ENCODE data around the gene SORD. TPM values are rescaled to one million over a fixed set of nuclear protein-coding genes. Genes with fewer than 3 reads are reported as not detected.

Gene SORD
- total and polyA plus RNA-seq, 2 donors (not counting 3 experiments of a cell fraction or from before 2014, with no cell fraction given), result 16.6 to 31.8 TPM

GRCh38 chr15:45115312-45115820, 92.4 kb downstream of the SORD start:
- POLR2A ChIA-PET, result no interaction called here
- no peak overlapping the region for H2AFZ ChIP-seq (ENCODE audit: low read depth, low read length)
- H3K79me2 ChIP-seq (ENCODE audit: control insufficient read depth, insufficient read depth, low read length), result no peaks in the 10 kb centered on the region
- FAIRE-seq, result no peak
- no peak overlapping the region for H3K4me3 ChIP-seq (replicated peaks in 1 of 3; ENCODE audit: insufficient read depth in 1 of 3, low read depth in 1 of 3, low read length in 3 of 3)
- intact Hi-C loops (cut with micrococcal nuclease), result loop anchor here (5.0 kb wide), 3 partner anchors 78 to 263 kb away; no protein-coding TSS in a partner anchor
- no peak overlapping the region for H3K4me2 ChIP-seq (ENCODE audit: insufficient read depth, low read length)
- H3K27ac ChIP-seq (ENCODE audit: insufficient read depth, low read depth, low read length), result no peak overlapping the region
- H3K36me3 ChIP-seq (ENCODE audit: control insufficient read depth in 2 of 2, extremely low read depth in 1 of 2, insufficient read depth in 2 of 2, low read length in 2 of 2), result no peaks in the 10 kb centered on the region
- no TSS peak for BruUV-seq (replicated peaks)
- no peaks in the 10 kb centered on the region for H3K9me3 ChIP-seq (replicated peaks; ENCODE audit: control insufficient read depth, insufficient read depth, low read length)
- no peak for DNase-seq (ENCODE audit: low read depth, low spot score)
- TF ChIP-seq GATA2 (IDR thresholded peaks at IDR 0.05; ENCODE audit: insufficient read depth, insufficient read length, low read depth, low read length) (no peak), FOS (IDR thresholded peaks at IDR 0.05; ENCODE audit: borderline replicate concordance, insufficient read depth, low read length) (no peak), POLR2A (IDR thresholded peaks at IDR 0.05; ENCODE audit: low read depth, low read length) (no peak), JUN (IDR thresholded peaks at IDR 0.05; ENCODE audit: borderline replicate concordance, insufficient read depth, insufficient read length, low read depth) (no peak)
- H4K20me1 ChIP-seq (replicated peaks; ENCODE audit: control insufficient read depth, extremely low read depth, insufficient read depth, low read length), result no peaks in the 10 kb centered on the region
- H3K4me1 ChIP-seq (ENCODE audit: control insufficient read depth, extremely low read depth, insufficient read depth, low read length), result peaks cover 4% of the 10 kb centered on the region
- peaks cover 65 to 69% of the 10 kb centered on the region in 2 experiments for H3K27me3 ChIP-seq (ENCODE audit: control insufficient read depth in 2 of 2, insufficient read depth in 2 of 2, low read length in 2 of 2)
- dilution Hi-C loops (cut with MboI; ENCODE audit: extremely low pct_ligation_motif_present, low sequenced_read_pairs), result no loop called here
- CTCF ChIA-PET, result interaction anchor here (3.0 kb wide), 1 partner anchor 11 kb away, joined by 12 read pairs; no protein-coding TSS in a partner anchor
- no peak overlapping the region for H3K9ac ChIP-seq (replicated peaks; ENCODE audit: extremely low read depth, insufficient read depth, low read length)
- no peaks in the 10 kb centered on the region for H3K9me1 ChIP-seq (replicated peaks; ENCODE audit: control insufficient read depth, extremely low read depth, insufficient read depth, low read length)

- intact Hi-C loops (cut with micrococcal nuclease), result loop anchor here (5.0 kb wide), 3 partner anchors 79 to 264 kb away; no protein-coding TSS in a partner anchor
- FAIRE-seq (no peak), DNase-seq (ENCODE audit: low read depth, low spot score) (no peak)
- POLR2A ChIA-PET, result no interaction called here
- Histone ChIP-seq H3K4me2 (ENCODE audit: insufficient read depth, low read length) (no peak overlapping the region), H2AFZ (ENCODE audit: low read depth, low read length) (no peak overlapping the region), H3K79me2 (ENCODE audit: control insufficient read depth, insufficient read depth, low read length) (no peaks in the 10 kb centered on the region), H3K9me1 (replicated peaks; ENCODE audit: control insufficient read depth, extremely low read depth, insufficient read depth, low read length) (no peaks in the 10 kb centered on the region), H3K27ac (ENCODE audit: insufficient read depth, low read depth, low read length) (no peak overlapping the region), H3K4me3 (replicated peaks in 1 of 3; ENCODE audit: insufficient read depth in 1 of 3, low read depth in 1 of 3, low read length in 3 of 3) (no peak overlapping the region), H3K36me3 (ENCODE audit: control insufficient read depth in 2 of 2, extremely low read depth in 1 of 2, insufficient read depth in 2 of 2, low read length in 2 of 2) (no peaks in the 10 kb centered on the region), H3K27me3 (ENCODE audit: control insufficient read depth in 2 of 2, insufficient read depth in 2 of 2, low read length in 2 of 2) (peaks cover 62 to 65% of the 10 kb centered on the region in 2 experiments), H3K4me1 (ENCODE audit: control insufficient read depth, extremely low read depth, insufficient read depth, low read length) (peaks cover 4% of the 10 kb centered on the region), H3K9ac (replicated peaks; ENCODE audit: extremely low read depth, insufficient read depth, low read length) (no peak overlapping the region), H4K20me1 (replicated peaks; ENCODE audit: control insufficient read depth, extremely low read depth, insufficient read depth, low read length) (no peaks in the 10 kb centered on the region), H3K9me3 (replicated peaks; ENCODE audit: control insufficient read depth, insufficient read depth, low read length) (no peaks in the 10 kb centered on the region)
- no peak for TF ChIP-seq POLR2A (IDR thresholded peaks at IDR 0.05; ENCODE audit: low read depth, low read length)
- TF ChIP-seq GATA2 (IDR thresholded peaks at IDR 0.05; ENCODE audit: insufficient read depth, insufficient read length, low read depth, low read length), result no peak
- TF ChIP-seq CTCF (IDR thresholded peaks at IDR 0.05; ENCODE audit: extremely low read depth in 1 of 2, insufficient read depth in 1 of 2, low read depth in 1 of 2, low read length in 2 of 2), result no peak
- no peak for TF ChIP-seq JUN (IDR thresholded peaks at IDR 0.05; ENCODE audit: borderline replicate concordance, insufficient read depth, insufficient read length, low read depth)
- TF ChIP-seq FOS (IDR thresholded peaks at IDR 0.05; ENCODE audit: borderline replicate concordance, insufficient read depth, low read length), result no peak
- TF ChIP-seq EZH2 (IDR thresholded peaks at IDR 0.05; ENCODE audit: borderline replicate concordance, low read depth, low read length, severe bottlenecking), result no peak
- no peak for TF ChIP-seq POLR2AphosphoS5 (IDR thresholded peaks at IDR 0.05; ENCODE audit: insufficient read depth, low read depth, low read length)
- TF ChIP-seq MYC (IDR thresholded peaks at IDR 0.05; ENCODE audit: low read depth, low read length), result no peak
- TF ChIP-seq MAX (IDR thresholded peaks at IDR 0.05; ENCODE audit: insufficient read depth, insufficient read length), result no peak
- CTCF ChIA-PET, result interaction anchor here (1.2 to 3.0 kb wide), 2 partner anchors 10 to 79 kb away, joined by 4 to 12 read pairs; no protein-coding TSS in a partner anchor
- dilution Hi-C loops (cut with MboI; ENCODE audit: extremely low pct_ligation_motif_present, low sequenced_read_pairs), result no loop called here
- BruUV-seq (replicated peaks), result no TSS peak
These were observed 93.0 kb downstream of the SORD start for GRCh38 chr15:45116006-45116481.

Data from endothelial cell of umbilical vein (primary cell).